ENCODE data around the gene STUB1.

STUB1 gene

GRCh38 chr16:726438-727290 is 46.5 kb downstream of the STUB1 start, which contains the start of the genes CCDC78 and HAGHL:
CCDC78 (minus strand) TSS chr16:726443; CDS start chr16:726367, 76 bp downstream.
HAGHL (plus strand) TSS chr16:727106; CDS start chr16:727510, 404 bp downstream.
- DNase-seq: no peak

- no peak for DNase-seq
Measured at GRCh38 chr16:727291-727977, 47.2 kb downstream of the STUB1 start.

DNA sequence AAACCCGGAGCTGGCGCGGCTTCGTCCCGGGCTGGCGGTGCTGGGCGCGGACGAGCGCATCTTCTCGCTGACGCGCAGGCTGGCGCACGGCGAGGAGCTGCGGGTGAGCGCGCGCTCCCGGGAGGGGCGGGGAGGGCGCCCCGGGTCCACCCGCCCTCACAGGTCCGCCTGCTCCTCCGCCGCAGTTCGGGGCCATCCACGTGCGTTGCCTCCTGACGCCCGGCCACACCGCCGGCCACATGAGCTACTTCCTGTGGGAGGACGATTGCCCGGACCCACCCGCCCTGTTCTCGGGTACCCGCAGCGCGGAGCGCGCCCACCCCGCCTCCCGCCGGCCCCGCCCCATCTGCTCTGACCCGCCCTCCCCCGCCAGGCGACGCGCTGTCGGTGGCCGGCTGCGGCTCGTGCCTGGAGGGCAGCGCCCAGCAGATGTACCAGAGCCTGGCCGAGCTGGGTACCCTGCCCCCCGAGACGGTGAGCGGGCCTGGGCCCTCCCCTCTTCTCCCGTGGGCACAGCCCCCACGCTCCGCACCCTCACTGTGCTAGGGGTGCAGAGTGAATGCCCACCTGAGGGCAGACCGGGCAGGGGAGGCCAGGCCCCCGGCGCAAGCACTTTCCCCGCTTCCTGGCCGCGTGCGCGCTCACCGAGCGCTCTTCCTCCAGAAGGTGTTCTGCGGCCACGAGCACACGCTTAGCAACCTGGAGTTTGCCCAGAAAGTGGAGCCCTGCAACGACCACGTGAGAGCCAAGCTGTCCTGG is 48.1 kb downstream of the STUB1 start:
- DNase-seq: no peak

- DNase-seq: no peak
Measured at GRCh38 chr16:728890-729744, 48.9 kb downstream of the STUB1 start.

DNA sequence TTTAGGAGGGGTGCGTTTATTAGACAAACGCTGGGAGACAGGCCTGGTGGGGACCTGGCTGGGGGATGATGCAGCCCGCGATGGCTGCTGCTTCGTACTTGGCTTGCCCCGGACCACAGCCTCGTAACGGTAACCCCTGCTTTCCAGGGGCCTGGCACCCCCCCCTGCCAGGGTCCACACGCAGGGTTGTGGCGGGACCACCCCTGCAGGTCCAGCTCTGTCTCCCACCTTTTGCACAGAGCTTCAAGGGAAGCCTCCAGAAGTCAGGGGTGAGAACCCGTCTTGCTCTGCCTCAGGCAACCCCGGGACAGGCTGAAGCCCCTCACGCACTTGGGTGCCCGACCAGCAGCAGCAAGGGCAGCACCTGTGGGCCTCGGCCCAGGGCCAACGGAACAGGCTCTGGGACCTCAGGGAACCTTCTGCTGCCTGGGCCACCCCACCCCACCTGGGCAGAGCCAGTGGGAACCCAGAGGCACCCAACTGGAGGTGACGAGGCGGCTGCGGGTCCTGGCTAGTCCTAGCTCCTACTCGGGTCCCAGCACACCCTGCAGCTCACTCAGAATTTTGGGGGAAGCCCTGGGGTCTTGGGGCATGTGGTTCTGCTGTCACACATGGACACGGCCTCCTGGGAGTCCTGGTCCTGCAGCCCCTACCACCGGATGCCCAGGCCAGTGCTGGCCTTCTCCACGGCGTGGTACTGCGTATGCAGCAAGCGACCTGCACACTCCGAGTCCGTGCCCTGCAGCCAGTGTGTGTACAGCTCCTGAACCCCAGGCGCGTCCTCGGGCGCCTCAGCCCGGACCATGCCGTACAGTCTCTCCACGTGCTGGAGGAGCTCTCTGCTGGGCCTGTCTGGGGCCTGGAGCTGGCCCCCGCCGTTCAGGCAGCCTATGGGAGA is 49.8 kb downstream of the STUB1 start:
- DNase-seq: no peak

- DNase-seq: no peak
Measured at GRCh38 chr16:730666-731509, 50.7 kb downstream of the STUB1 start.

- no peak for DNase-seq
Measured at GRCh38 chr16:732332-732731, 52.1 kb downstream of the STUB1 start.
